ENCODE data around the gene PAX3.

The PAX3 gene

DNA sequence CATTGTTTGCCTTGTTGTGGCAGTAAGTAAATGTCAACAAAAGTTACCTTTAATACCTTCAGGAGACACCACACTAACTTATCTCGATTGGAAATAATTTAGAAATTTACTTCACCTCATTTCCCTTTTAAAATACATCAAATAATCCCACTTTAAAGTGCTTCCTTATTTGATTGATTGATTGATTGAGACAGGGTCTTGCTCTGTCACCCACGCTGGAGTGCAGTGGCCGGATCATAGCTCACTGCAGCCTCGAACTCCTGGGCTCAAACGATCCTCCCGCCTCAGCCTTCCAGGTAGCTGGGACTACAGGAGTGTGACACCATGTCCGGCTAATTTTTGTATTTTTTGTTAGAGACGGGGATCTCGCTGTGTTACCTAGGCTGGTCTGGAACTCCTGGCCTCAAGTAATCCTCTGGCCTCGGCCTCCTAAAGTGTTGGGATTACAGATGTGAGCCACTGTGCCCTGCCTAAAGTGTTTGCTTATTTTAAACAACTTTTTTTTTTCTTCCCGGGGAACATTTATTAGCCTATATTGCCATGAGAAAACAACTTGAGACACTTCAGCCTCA lies 12.0 kb upstream of the PAX3 start:
- DNase-seq (ENCODE audit: low read depth) = no peak

DNA sequence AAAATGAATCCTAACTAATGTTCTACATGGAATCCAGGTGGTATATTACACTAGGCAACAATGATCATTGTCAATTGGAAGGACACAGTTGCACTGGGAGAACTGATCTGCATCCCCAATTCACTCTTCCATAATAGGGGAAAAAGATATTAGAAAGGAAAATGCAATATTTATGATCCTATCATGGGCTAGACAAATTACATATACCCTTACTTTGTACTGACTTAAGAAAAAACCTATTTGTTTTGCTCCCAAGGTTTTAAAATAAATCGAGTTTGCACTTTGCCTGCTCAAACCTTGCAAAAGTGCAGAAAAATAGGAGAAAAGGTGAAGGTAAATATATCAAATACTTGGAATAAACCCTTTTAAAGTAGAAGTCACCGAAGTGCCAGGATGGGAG lies 11.0 kb upstream of the PAX3 start:
- no peak for DNase-seq (ENCODE audit: low read depth)

DNA sequence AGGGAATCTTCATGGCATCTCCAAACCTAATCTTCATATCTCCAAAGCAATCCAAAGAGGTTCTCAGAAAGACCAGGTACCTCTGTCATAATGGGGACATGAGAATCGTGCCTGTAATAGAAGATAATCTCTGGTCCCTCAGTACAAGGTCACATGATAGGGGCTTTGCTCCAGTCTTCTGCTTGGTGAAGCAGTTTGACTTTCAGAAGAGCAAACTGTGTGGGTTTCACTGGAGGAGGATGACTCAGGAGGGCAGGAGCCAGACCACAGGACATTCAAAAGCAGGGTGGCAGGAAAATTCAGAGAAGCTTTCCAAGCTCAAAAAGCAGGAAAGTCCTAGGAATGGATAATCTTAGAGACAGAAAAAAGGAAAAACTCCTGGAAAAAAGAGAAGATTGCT lies 10.6 kb upstream of the PAX3 start:
- no peak for DNase-seq (ENCODE audit: low read depth)

DNA sequence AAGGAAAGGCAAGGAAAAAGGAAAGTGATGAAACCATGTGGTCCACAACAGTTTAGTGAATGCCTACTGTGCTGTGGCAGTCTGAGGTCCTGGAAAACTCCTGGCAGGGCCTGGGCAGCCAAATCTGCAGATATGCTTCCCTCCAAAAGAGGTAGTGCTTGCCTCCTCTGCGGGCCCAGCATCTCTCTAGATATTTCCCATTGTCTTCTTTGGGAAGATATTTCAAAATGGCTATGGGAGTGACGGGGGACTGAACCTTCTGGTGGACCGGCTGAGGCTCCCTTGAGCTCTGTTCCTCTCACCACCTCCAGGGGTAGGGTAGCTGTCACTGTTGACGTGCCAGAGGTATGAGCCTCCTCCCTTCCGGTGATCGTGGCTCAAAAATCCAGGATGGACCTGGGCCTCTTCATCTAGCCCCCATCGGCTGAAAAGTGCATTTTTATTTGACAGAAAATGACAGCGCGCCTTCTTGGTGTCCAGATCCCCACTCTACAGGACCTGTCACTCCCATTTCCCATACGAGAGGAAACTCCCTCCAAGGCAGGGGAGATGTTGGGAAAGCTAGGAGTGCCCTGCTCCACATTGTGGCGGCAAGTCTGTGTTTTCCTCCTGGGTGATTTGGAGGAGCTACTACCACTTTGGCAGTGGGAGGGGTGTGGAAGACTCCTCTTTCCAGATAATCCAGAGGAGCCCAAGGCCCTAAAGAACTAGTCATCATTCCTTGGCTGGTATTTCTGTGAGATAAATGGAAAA lies 9.4 kb upstream of the PAX3 start:
- no peak for DNase-seq (ENCODE audit: low read depth)

DNA sequence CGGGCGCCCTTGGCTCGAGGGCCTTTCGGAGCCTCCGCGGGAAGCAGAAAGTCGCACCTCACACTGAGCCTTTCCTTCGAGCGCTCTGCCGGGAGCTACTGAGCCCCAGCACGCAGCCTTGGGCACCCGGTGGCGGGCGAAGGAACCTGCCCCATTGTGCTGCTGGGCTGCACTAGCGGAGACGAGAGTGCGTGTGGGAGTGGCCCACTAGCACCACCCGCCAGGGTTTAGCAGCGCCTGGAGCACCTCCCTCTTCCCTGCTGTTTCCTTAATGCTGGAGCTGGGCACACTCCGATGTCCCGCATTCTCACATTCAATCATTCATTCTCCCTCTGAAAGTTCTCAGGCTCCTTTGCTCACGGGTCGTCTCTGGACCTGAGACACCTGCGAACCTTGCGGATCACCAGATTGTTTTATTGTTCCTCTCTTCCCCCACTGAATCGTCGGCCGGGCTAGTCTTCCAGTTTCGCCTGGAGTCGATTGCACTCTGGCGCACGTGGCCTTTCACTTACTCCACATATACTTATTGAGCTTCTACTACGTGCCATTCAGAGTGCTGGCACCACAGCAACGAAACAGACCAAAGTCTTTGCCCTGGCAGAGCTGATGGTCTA lies 8.5 kb upstream of the PAX3 start:
- DNase-seq (ENCODE audit: low read depth) = no peak

DNA sequence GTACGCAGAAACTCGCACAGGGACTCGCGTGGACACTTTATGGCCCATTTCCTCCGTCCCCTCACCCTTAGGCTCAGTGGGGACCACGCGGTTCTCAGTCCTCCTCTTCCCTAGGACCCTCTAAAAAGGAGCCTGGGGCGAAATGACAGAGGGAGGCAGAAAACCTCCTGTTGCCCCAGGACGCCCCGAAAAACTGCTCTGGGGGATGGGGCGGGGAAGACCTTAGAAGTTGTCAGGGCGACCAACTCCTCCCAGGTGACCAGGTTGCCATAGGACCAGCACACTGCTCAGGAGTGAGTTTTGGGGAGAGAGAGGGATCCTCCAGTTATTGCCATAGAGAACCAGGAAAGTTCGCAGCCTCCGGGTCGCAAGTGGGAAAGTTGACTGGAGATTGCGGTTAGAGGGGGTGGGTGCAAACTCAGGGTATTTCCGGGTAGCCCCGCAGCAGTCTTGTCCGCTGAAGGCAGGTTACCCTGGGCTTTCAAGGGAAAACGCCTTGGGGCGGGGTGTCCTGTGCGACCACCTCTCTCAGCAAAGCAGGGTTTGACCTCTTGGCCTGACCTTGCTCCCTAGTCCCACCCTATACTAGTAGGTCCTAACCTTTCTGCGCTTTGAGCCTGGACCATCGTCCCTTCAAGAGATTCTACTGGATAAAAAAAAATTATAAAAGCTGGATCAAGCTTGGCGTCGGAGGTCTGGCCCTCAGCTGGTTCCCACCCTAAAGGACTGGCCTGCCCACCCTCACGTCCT lies 7.8 kb upstream of the PAX3 start:
- DNase-seq (ENCODE audit: low read depth) = no peak

DNA sequence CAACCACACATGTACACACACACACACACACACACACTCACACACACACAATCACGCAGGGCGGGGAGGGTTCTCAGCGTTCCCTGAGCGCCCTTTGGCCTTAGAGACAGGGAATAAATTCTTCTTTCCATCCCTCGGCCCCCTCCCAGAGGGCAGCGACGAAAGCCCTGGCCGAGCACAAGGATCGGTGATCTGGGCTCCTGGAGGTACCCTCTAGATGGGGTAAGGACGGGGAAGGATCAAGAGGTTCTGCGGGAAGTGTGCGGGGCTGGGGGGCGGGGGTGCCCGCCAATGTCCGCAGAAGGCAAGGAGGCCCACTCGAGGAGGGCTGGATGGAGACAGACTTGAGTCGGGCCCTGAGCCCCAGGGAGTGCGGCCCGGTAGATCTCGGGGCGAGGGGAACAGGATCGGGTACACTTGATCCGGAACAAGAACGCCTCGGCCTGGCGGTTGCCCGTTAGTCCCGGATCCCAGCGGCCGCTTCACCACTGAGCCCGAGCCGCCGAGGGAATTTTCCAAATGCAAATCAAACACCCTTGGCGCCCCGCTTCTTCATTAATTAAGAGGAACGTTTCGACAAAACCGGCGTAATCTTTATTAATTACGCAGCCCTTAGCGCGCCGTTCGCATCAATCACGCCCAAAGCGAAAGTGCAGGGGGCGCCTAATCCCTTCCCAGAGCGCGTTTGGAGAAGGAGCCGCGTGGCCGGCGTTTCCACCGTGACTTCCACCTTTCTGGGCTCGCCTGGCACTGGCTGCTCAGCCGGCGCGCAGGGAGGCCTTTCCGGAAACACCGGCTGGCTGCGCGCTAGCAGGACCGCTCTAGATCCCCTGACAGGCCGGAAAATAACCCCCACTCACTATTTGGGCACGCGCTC lies 7.0 kb upstream of the PAX3 start:
- no peak for DNase-seq (ENCODE audit: low read depth)

DNA sequence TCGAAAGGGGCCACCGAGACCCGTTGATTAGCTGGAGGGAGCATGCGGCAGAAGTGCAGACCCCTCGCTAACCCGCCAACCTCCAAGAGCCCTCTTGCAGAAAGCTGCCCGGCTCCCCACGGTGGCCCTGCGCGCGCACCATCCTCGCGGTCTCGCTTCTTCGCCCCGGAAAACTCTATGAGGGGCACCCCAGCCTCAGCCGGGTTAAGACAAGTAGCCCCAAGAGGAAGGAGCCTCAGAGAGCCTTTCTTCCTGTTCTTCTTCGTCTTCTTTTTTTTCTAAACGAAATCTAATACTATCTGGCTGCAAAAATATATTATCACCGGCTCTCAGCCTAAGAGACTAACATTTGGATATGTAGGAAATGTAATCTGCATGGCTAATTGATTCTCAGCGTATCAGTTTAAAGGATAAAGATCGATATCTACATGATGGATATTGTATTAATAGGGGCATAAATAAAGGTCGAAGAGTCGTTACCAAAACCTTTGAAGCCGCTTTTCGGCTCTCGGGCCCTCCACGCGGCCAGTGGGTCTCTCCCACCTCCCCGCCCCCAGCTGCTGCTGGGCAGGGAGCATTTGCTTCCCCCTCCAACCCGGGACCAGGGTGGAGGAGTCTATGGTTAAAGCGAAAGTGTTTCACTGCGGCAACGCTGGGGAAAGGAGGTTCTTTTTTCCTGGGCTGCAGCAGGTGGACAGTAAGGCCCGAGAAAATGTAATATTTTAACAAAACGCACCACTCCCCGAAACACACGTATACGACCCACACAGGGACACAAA lies 6.1 kb upstream of the PAX3 start:
- no peak for DNase-seq (ENCODE audit: low read depth)

DNA sequence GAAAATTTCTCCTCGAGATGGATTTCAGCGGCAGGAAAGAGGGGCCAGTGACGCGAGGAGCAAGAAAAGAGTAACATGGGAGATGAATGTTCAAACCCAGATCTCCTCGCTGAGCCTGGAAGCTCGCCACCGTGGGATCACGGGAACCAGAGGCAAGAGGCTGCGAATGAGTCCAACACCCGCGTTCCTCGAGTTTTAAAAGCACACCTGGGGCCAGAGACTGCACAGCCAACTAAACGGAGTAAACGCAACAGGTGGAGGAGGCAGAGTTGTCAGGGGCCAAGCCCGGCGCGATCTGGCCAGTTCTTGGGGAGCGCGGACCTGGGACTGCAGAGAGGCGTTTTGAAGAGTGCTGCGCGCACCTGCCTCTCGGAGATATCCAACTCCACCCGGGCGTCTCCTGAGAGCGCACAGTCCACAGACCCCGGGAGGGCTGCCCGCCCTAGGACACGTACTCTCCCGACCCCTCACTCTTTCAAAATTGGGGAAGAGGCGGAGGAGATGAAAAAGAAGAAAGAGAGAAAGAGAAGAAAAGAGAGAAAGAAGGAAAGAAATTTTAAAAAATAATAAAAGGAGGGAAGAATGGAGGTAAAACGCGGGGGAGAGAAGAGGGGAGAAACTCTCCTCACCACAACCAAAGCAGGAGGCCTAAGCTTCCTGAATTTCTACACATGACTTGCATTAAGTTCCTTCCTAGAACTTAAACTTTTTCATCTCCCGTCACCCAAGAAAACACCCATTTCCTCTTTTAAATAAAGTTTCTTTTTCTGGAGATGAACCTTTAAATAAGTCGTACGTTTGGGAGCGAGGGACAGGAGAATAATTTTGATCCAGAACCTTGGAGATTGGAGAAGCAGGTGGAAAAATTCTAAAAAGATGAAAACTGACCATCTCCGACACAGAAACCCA lies 5.3 kb upstream of the PAX3 start:
- DNase-seq (ENCODE audit: low read depth) = no peak

DNA sequence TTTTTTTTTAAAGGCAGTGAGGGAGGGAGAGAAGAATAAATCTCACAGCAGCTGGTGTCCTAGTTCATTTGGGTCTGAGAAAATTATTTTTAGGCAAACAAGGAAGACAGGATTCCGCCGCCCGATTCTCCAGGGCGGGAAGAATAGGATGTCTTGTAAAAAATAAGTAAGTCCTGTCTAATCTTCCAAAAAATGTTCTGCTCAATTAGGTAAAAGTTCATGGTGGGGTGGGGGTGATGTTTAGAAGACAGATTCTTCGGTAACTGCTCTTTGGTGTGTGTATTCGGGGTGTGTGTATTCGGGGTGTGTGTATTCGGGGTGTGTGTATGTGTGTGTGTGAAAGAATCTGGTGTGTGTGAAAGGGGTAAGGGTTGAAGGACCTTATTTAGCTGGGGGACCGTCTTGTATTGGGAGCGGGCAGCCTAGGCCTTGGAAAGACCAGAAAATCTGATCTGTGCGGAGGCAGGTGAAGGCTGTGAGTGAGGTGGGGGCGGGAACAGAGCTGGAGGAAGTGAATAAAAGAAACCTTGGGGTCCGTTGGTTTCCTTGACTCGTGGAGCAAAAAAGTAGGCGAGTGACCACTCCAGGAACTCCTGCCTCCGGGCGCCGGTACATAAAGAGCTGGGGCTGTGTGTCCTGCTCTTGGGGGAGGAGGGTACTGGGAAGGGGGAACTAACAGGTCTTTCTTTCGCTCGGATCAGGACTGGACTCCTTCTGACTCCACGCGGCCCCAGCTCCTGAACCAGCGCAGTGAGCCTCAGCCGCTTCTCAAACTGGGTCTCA lies 4.4 kb upstream of the PAX3 start:
- no peak for DNase-seq (ENCODE audit: low read depth)

DNA sequence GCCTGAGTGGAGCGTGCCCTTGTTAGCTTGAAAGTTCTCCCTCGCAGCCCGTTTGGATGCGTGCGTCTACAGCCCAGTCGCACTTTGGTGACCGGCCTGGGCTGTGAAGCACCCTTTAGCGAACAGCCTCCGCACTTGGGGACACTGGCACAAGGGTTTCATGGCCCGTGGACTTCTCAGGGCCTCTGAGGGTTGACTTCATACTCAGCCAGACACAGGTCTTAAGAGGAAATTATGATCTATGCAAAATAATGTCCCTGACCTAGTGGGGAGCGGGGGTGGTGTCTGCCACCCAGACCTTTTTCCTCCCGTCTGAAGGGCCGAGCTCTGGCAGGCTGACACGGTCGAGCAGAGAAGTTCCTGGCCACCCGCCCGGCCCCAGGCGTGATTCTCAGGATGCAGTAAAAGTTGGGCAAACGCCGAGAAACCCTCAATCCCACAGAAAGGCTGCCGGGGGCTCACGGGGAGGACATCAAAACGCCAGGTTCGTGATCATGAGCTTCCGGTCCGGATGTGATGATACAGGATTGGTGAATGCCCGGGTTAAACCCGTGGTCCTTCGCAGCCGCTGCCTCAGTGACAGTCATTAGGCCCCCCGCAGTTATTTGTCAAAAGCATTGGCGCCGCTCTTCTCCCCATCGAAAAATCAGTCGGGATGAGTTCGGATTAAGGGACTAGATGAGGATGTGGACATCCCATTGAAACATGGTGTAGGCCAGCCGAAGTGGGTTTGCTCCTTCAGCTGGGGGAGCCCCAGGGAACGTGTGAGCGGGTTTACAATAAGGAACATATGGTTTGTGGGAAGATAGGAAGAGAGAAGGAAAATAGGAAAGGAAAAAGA lies 3.6 kb upstream of the PAX3 start:
- DNase-seq (ENCODE audit: low read depth) = no peak

DNA sequence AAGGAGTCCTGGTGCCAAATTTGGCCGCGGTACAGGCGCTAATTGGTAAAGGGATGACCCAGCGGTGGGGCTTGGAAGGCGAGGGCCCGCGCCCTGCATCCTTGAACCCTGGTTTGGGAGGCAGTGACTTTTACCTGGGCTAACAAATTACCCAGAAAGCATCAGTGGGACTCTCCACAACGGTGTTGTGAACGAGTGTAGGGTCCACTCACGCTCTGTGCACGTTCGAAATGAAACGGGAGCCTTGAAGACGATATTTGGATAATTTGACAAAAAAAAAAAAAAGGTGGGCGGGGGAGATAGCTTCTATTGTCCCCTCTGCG lies 3.0 kb upstream of the PAX3 start:
- no peak for DNase-seq (ENCODE audit: low read depth)

DNA sequence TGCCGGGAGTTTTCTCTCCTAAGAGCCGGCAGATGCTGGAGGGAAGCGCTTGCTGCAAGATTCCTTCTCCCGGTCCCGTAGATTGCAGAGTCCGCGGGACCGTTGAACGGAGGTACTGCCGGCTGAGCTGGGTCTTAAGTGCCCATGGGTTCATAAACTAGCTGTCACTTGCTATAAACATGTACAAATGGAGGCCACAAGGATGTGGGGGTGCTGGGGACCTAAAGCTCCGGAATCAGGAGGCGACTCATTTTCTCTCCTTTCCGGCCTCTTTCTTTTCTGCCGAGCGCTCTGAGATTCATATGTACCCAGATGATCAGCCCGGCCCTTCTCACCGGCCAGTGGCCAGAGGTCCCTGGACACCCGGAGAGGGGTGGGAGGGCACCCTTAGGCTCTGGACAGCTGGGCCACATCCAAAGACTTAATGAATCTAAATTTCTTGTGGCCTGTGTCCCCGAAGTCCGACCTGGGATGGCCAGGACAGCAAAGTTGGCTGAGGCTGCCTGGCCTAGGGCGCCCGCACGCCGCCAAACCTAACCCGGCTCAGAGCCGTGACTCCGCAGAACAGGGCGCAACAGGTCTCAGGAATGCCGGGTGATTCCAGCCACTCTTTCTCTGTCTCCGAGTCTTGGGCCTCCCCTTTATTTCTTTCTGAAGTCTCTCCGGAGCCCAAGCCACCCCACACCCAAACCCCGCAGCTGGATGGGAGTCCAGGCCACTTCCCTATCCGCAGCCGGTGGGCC lies 2.4 kb upstream of the PAX3 start:
- DNase-seq (ENCODE audit: low read depth) = no peak

DNA sequence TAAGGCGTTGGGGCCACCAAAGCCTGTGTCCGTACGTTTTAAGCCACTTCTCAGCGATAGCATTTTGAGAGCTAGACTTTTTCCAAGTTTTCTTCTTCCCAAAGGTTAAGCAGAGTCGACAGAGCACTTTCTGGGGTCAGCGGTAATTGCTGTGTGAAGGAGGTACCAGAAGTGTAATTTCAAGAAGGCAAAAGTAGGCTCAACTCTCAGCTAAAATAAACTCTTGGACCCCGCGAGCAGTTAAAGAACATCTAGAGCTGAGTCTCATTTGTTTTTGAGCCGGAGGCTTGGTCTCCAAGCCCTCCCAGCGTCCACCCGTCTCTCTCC lies 1.9 kb upstream of the PAX3 start:
- DNase-seq (ENCODE audit: low read depth) = no peak

DNA sequence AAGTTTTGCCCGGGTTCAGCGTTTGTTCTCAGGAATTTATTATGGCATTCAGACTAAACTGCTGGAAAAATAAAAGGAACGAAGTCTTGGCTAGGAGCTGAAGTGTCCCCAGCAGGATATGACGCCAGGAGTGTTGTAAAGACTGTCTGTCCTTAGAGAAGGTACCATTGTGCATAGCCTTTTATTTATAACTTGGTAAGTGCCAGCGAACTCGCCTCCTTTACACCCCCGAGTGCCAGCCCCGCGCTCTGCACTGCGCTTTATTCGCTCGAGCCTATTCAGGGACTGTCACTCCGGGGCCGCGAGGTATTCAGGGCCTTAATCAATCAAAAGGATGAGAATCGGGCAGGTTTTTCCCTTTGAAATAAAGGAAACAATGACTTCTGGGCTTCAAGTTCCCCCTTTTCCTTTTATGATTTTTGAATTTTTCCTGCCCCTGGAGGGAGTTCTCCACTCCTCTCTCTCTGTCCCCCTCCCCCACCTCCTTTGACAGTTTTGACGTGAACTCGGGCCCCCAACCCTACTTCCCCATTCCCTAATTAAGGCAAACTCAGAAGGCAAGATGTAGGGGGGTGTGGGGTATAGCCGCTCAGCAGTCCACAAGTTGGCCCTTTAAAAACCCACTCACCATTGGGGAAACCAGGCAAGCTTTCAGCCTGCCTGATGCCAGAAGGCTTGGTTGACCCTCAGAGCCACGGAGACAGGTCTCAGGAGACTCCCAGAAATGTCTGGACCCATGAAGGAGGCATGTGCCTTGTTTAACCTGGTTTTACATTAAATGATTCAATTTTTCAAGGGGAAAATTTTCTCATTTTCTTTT lies 1.3 kb upstream of the PAX3 start:
- no peak for DNase-seq (ENCODE audit: low read depth)

DNA sequence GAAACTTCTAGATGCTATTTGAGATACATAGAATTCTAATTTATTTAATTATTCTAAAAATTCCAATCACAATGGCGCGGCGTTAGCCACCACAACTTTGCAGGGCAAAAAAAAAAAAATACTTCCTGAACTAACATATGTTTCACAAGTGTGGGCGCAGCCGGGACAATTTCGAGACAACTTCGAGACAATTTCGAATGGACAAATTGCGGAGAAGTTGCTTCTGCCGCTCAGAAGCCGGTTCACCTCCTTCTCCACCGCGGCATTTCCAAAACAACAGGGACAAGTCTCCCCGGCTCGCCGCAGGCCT lies 842 bp downstream of the PAX3 start:
- no peak for DNase-seq (ENCODE audit: low read depth)

DNA sequence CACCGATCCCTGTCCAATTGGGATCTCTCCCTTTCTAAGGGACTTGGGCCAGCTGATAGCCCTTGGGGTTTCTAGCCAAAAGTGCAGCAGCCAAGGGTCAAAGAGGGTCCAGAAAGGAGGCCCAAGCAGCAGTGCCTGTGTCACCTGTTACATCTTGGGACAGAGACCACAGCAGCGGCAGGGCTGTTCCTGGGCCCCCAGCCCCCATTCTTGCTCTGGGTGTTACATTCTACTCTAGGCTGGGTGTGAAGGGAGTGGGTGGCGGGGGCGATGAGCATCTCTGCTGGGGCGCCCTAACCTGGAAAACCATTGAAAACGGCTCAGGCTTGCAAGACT lies 1.2 kb downstream of the PAX3 start:
- DNase-seq (ENCODE audit: low read depth) = no peak

Data from stimulated activated CD8-positive, alpha-beta memory T cell treated with anti-CD3 and anti-CD28 coated beads, Interleukin-12 subunit alpha, Interleukin-12 subunit beta, amount 100 ng/mL, for 1 hour (primary cell).